GM18870 (cell line): ENCODE measurements around the gene CNTROB.

Experiments used
- ATAC-seq: cut with Tn5 transposase; IDR thresholded peaks from one replicate; pipeline ENCODE4 v1.9.1; 2021; ENCODE audit warnings: moderate library complexity; ENCODE audit not compliant: unreplicated experiment

CNTROB gene

GRCh38 chr17:7931709-7932482, at the start of gene CNTROB, which contains the start of gene TRAPPC1:
TSS of gene CNTROB (plus strand) at chr17:7932206. CDS start at chr17:7933080, 874 bp downstream.
TSS of gene TRAPPC1 (minus strand) at chr17:7931946. CDS start at chr17:7931829, 117 bp downstream.
- peak; percentile 91 for ATAC-seq

- ATAC-seq = no peak
Observed at GRCh38 chr17:7882629-7883028, 49.4 kb upstream of the CNTROB start.

- no peak for ATAC-seq
Observed at GRCh38 chr17:7883781-7884386, 48.1 kb upstream of the CNTROB start.

- no peak for ATAC-seq
Observed at GRCh38 chr17:7884581-7885366, 47.2 kb upstream of the CNTROB start.

- no peak for ATAC-seq
Observed at GRCh38 chr17:7885367-7886226, 46.4 kb upstream of the CNTROB start.

GRCh38 chr17:7886227-7887037, 45.6 kb upstream of the CNTROB start:
- no peak for ATAC-seq

- ATAC-seq = no peak
Observed at GRCh38 chr17:7887038-7887481, 44.9 kb upstream of the CNTROB start.

GRCh38 chr17:7887482-7888183, 44.4 kb upstream of the CNTROB start:
- ATAC-seq = no peak

GRCh38 chr17:7888184-7888920, 43.7 kb upstream of the CNTROB start, which contains the start of gene CHD3:
TSS of gene CHD3 (plus strand) at chr17:7888789. CDS start at chr17:7889001, 212 bp downstream.
- no peak for ATAC-seq

GRCh38 chr17:7889166-7889955, 42.6 kb upstream of the CNTROB start:
- no peak for ATAC-seq

- no peak for ATAC-seq
Observed at GRCh38 chr17:7893187-7893880, 38.7 kb upstream of the CNTROB start.

GRCh38 chr17:7894226-7894625, 37.8 kb upstream of the CNTROB start:
- ATAC-seq = no peak

- no peak for ATAC-seq
Observed at GRCh38 chr17:7894866-7895265, 37.1 kb upstream of the CNTROB start.

GRCh38 chr17:7897090-7897489, 34.9 kb upstream of the CNTROB start:
- no peak for ATAC-seq

GRCh38 chr17:7897773-7898172, 34.2 kb upstream of the CNTROB start:
- ATAC-seq = no peak

GRCh38 chr17:7903154-7904103, 28.6 kb upstream of the CNTROB start:
- ATAC-seq = no peak
